KOPT-K1 (cell line): Measurements from ENCODE around the gene MBD3L2B.
"Not testable (repeated sequence)": the region's sequence is repeated elsewhere in the genome, so short reads cannot be mapped to it uniquely, and the experiment has no call there.

ENCODE experiments used
- H3K27ac ChIP-seq: fragments of 200-600 bp; sonication (generic); 2 replicates; pipeline ENCODE4 v1.5.1; 2016; ENCODE audit warnings: antibody characterized with exemption, mild to moderate bottlenecking, low read depth, low read length; ENCODE audit not compliant: poor library complexity, severe bottlenecking
- H3K36me3 ChIP-seq: fragments of 200-600 bp; sonication (generic); 2 replicates; pipeline ENCODE4 v1.5.1; 2017; ENCODE audit warnings: antibody characterized with exemption, mild to moderate bottlenecking, low read length, moderate library complexity; ENCODE audit not compliant: insufficient read depth
- H3K9me3 ChIP-seq: fragments of 200-600 bp; sonication (generic); 2 replicates; pipeline ENCODE4 v1.5.1; 2017; ENCODE audit warnings: antibody characterized with exemption, low read length, mild to moderate bottlenecking; ENCODE audit not compliant: insufficient read depth, poor library complexity, severe bottlenecking

The MBD3L2B gene

DNA sequence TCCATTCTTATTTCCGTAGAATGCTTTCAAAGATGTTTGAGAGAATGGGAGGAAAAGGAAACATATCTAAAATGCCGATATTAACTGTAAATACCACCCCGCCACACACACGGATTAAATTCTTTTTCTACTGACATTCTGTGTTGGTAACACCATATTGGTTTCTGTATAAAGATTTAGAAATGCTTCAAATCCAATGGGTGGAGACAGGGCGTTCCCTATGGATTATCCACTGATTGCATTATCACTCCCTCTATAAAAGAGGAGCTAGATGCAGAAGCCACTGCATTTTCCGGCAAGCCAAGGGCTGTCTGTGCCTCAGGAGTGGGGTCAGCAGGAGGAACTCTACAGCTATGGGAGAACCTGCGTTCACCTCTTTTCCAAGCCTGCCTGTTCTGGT lies 27.8 kb upstream of the MBD3L2B start, which contains the start of gene MBD3L2:
MBD3L2 (plus strand) TSS at position 301 of the 400 bp plus-strand sequence; CDS start at position 354, 53 bp downstream.
- not testable (repeated sequence) for H3K36me3 ChIP-seq, H3K27ac ChIP-seq, H3K9me3 ChIP-seq

- H3K9me3 ChIP-seq, H3K27ac ChIP-seq, H3K36me3 ChIP-seq: not testable (repeated sequence)
Observed at GRCh38 chr19:7041563-7041962, 20.3 kb upstream of the MBD3L2B start.

DNA sequence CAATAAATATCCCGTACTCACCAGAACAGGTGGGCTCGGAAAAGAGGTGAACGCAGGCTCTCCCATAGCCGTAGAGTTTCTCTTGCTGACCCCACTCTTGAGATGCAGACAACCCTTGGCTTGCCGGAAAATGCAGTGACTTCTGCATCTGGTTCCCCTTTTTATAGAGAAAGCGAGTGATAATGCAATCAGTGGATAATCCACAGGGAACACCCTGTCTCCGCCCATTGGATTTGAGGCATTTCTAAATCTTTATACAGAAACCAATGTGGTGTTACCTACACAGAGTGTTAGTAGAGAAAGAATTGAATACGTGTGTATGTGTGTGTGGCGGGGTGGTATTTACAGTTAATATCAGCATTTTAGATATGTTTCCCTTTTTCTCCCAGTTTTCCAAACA lies 18.8 kb upstream of the MBD3L2B start, which contains the start of gene MBD3L4:
MBD3L4 (minus strand) TSS at position 101 of the 400 bp plus-strand sequence; CDS start at position 66, 35 bp downstream.
- not testable (repeated sequence) for H3K27ac ChIP-seq, H3K9me3 ChIP-seq, H3K36me3 ChIP-seq

- not testable (repeated sequence) for H3K27ac ChIP-seq, H3K36me3 ChIP-seq, H3K9me3 ChIP-seq
Observed at GRCh38 chr19:7030278-7030677, 9.0 kb upstream of the MBD3L2B start, which contains the start of gene MBD3L5. Gene MBD3L5, plus strand, starts transcription at chr19:7030578. Its CDS starts 34 bp downstream, at chr19:7030612.

GRCh38 chr19:7028790-7029189 lies 7.6 kb upstream of the MBD3L2B start:
- H3K27ac ChIP-seq, H3K9me3 ChIP-seq, H3K36me3 ChIP-seq: not testable (repeated sequence)

GRCh38 chr19:7018828-7019227 lies 2.4 kb downstream of the MBD3L2B start:
- no peaks in the 10 kb centered on the region for H3K9me3 ChIP-seq
- H3K36me3 ChIP-seq: no peaks in the 10 kb centered on the region
- H3K27ac ChIP-seq: no peak overlapping the region

GRCh38 chr19:7013678-7014077 lies 7.6 kb downstream of the MBD3L2B start:
- Histone ChIP-seq H3K9me3 (no peaks in the 10 kb centered on the region), H3K27ac (no peak overlapping the region), H3K36me3 (no peaks in the 10 kb centered on the region)

DNA sequence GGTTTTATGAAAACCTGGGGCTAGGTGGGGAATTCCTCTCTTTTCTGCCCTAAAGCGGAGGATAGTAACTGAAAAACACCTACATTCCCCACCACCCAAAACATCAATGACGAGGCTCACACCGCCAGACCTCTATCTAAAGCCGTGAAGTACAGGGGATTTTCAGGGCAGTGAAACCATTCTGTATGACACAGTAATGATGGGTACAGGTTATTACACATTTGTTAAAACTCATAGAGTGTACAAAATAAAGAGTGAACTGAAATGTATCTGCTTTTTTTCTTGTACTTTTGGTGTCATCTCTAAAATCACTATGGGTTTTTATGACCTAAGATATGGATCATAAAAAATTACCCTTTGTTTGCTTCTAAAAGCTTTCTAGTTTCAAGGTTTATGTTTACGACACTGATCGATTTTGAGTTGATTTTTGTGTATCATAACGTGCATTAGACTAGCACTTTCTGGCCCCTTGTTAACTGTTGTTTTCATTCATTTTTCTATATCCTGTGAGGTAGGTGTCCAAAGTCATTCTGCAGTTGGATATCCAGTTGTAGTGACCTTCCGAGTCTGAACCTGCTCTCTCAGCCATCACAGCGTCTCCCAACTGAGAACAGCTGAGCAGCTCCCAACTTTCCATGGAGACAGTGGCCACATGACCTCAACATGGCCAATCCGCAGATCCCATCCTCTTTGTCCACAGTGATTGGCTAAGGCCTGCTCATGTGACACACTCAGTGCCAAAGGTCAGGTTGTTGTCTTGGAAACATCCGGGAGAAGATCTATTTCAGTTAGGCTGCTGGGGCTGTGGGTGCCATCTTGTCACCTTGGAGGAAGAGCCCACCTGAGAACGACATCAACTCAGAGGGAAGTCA lies 10.3 kb downstream of the MBD3L2B start:
- Histone ChIP-seq H3K27ac (no peak overlapping the region), H3K9me3 (no peaks in the 10 kb centered on the region), H3K36me3 (no peaks in the 10 kb centered on the region)

DNA sequence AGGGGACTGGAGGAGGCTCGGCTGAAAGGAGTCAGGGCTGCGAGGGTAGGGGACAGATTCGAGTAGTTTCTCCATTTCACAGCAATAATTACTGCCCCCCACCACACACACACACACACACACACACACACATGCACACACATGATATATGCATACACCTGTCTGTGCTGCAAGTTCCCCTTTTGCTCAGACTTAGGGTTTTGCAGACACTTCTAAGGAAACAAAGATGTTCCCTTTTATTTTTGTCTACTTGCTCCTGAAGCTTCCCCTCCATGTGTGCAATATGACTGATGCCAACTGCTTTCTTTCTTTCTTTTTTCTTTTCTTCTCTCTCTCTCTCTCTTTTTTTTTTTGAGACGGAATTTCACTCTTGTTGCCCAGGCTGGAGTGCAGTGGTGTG lies 13.4 kb downstream of the MBD3L2B start:
- Histone ChIP-seq H3K9me3 (no peaks in the 10 kb centered on the region), H3K27ac (no peak overlapping the region), H3K36me3 (no peaks in the 10 kb centered on the region)

GRCh38 chr19:7006135-7006704 lies 15.0 kb downstream of the MBD3L2B start:
- no peak overlapping the region for H3K27ac ChIP-seq
- no peaks in the 10 kb centered on the region for H3K9me3 ChIP-seq
- no peaks in the 10 kb centered on the region for H3K36me3 ChIP-seq

- Histone ChIP-seq H3K9me3 (no peaks in the 10 kb centered on the region), H3K36me3 (no peaks in the 10 kb centered on the region), H3K27ac (no peak overlapping the region)
Observed at GRCh38 chr19:7004313-7004931, 16.8 kb downstream of the MBD3L2B start.

DNA sequence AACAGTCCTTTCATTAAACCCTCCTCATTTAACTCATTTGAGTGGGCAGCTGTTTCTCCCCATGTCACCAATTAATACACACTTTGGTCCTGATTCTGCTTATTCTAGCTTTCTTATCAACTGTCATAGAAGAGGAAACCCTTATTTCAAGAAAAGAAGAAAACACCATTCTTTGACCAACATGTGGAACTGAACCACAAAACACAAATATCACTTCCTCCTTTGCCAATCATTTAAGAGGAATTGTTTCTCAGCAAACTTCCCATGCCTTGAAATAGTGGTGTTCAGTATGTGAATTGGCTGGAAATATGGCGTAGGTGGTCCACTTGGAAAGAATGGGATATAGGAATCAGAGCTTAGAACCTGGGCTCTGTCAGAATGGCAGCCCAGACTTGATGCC lies 20.4 kb downstream of the MBD3L2B start:
- Histone ChIP-seq H3K36me3 (no peaks in the 10 kb centered on the region), H3K9me3 (no peaks in the 10 kb centered on the region), H3K27ac (no peak overlapping the region)

DNA sequence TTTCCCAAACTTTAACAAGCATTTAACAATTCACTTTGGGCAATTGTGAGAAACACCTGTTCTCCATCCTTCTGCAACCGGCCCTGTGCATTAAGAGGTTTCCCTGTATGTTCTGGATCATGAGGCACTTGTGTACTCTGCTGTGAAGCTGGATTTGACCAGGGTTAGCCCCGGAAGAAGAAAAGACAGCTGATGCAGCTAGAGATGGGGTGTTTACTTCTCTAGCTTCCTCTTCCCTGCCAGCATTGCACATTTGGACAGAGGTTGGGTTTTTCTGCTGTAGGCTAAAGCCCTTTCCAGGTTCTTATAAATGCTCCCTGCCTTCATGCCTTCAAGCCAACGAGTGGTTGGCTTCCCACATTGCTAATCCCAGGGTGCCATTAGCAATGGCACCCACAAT lies 20.9 kb downstream of the MBD3L2B start:
- H3K9me3 ChIP-seq: no peaks in the 10 kb centered on the region
- H3K27ac ChIP-seq: no peak overlapping the region
- no peaks in the 10 kb centered on the region for H3K36me3 ChIP-seq

DNA sequence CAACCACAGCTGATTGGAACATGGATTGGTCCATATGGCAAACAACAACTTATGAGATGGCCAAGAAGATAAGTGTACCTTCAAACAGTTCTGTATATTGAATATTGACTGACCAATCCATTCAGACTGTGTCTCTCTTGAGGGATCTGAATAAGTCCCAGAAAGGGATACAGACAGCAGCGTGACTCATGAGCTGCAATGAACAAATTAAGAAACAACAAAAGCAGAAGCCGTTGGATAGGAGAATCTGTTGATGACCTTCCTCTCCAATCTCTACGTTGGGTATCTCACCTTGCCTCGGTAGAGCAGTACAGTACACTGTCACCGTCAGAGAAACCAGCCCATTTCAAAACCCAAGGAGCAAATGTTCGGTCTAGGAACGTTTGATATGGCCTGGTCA lies 21.3 kb downstream of the MBD3L2B start:
- H3K9me3 ChIP-seq: no peaks in the 10 kb centered on the region
- H3K27ac ChIP-seq: no peak overlapping the region
- H3K36me3 ChIP-seq: no peaks in the 10 kb centered on the region

DNA sequence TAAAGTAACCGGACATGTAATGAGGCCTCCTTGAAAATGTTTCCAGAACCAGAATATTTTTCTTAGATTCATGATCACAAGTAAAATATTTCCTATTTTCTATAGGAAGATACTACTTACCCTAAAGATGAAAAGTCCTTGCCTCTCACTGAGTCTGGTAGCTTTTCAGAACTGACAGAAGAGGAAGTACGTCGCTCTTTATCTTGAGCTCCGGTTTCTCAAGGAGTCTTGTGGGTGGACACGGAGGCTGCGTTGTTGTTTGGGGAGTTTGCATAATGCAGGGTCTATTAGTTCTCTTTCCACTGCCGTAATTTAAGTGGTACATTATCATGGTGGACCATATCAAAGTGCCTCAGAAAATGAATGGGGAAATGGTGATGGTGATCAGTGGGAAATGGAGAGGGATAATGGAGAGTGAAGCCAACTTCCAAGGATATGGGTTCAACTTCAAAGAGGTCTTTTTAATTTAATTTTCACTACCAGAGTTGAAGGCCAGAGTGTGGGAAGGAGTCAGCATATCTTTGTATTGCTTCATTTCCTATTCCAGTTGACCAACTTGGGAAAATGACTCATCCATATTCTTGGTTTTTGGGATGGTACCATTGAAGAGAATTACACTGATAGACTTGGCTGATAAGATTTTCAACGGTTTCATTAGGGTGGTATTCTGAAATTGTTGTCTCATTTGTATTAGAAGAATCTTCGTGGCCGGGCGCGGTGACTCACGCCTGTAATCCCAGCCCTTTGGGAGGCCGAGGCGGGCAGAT lies 23.4 kb downstream of the MBD3L2B start:
- H3K9me3 ChIP-seq: no peaks in the 10 kb centered on the region
- H3K36me3 ChIP-seq: no peaks in the 10 kb centered on the region
- H3K27ac ChIP-seq: no peak overlapping the region
